WTC11 (cell line): ENCODE results near the gene FSTL4.

Source experiments
- ATF3 ChIP-seq: sonication (generic); formaldehyde crosslinking; conservative IDR thresholded peaks from 2 replicates; pipeline ENCODE4 v1.8.1; 2022; ENCODE audit warnings: mild to moderate bottlenecking, missing genetic modification reagents
- USF2 ChIP-seq: sonication (generic); formaldehyde crosslinking; IDR thresholded peaks from 2 replicates; pipeline ENCODE4 v1.8.1; 2023; ENCODE audit warnings: mild to moderate bottlenecking, missing genetic modification reagents, moderate library complexity
- ZNF416 ChIP-seq: fragments of 250-450 bp; sonication (Bioruptor Pico); IDR thresholded peaks from 2 replicates; pipeline ENCODE4 v1.9.0; 2021; ENCODE audit warnings: mild to moderate bottlenecking, inconsistent platforms

- TF ChIP-seq USF2 (CRISPR knock-in tag) (no peak), ZNF416 (CRISPR knock-in tag) (no peak), ATF3 (CRISPR knock-in tag) (no peak)
These were observed 205.9 kb downstream of the FSTL4 start for GRCh38 chr5:133406208-133406976.
